Measurements from ENCODE around the gene MKRN2. TPM values are rescaled to one million over a fixed set of nuclear protein-coding genes. Genes with fewer than 3 reads are reported as not detected.

The MKRN2 gene
- total and polyA plus RNA-seq, 2 of the 8 experiments (the other 6 are each of a cell fraction or from before 2014, with no cell fraction given), result 15.3 to 17.6 TPM

- Histone ChIP-seq H2AK5ac (ENCODE audit: low read depth, low read length) (no peak overlapping the region), H3K27ac (ENCODE audit: low read depth, low read length) (no peak overlapping the region), H3K14ac (ENCODE audit: insufficient read length) (no peak overlapping the region), H3K56ac (replicated peaks; ENCODE audit: insufficient read length, low read depth, low read length) (no peak overlapping the region), H3K4me2 (ENCODE audit: insufficient read depth in 1 of 2, low read depth in 2 of 2, low read length in 2 of 2) (no peak overlapping the region), H2AFZ (ENCODE audit: low read length) (no peak overlapping the region), H3K4me1 (replicated peaks in 1 of 4; ENCODE audit: control insufficient read depth in 3 of 4, insufficient read depth in 4 of 4, low read length in 3 of 4) (no peaks in the 10 kb centered on the region), H3K27me3 (replicated peaks in 1 of 4; ENCODE audit: control insufficient read depth in 3 of 4, extremely low read depth in 1 of 4, insufficient read depth in 3 of 4, low read length in 3 of 4) (no peaks in the 10 kb centered on the region), H4K20me1 (replicated peaks in 1 of 2; ENCODE audit: control insufficient read depth in 1 of 2, insufficient read depth in 2 of 2, low read length in 2 of 2) (peaks cover 5 to 6% of the 10 kb centered on the region in 2 experiments), H3K4me3 (ENCODE audit: extremely low read depth in 1 of 4, insufficient read depth in 2 of 4, low read depth in 3 of 4, low read length in 4 of 4) (no peak overlapping the region), H2BK20ac (ENCODE audit: low read length) (no peak overlapping the region), H4K5ac (ENCODE audit: insufficient read length, low read depth, low read length) (no peak overlapping the region), H3K79me2 (ENCODE audit: control insufficient read depth in 1 of 2, insufficient read depth in 2 of 2, low read length in 2 of 2) (no peaks in the 10 kb centered on the region), H3K36me3 (ENCODE audit: control insufficient read depth in 2 of 4, insufficient read depth in 4 of 4, low read length in 3 of 4) (peaks cover 21 to 77% (median 35%) of the 10 kb centered on the region in 4 experiments), H2BK120ac (replicated peaks; ENCODE audit: low read depth, low read length) (no peak overlapping the region), H3K79me1 (ENCODE audit: low read depth, low read length) (no peaks in the 10 kb centered on the region), H2BK15ac (ENCODE audit: low read length) (no peak overlapping the region), H2BK12ac (ENCODE audit: low read depth, low read length) (no peak overlapping the region), H3K4ac (replicated peaks; ENCODE audit: insufficient read length, low read depth, low read length) (no peak overlapping the region), H3K23me2 (ENCODE audit: low read depth, low read length) (no peaks in the 10 kb centered on the region; the same call in 1 of the 2 replicates), H3K18ac (ENCODE audit: extremely low read depth, low read length) (no peak overlapping the region), H4K8ac (ENCODE audit: extremely low read depth, insufficient read depth, low read length) (no peak overlapping the region), H3K9ac (replicated peaks in 1 of 4; ENCODE audit: extremely low read depth in 1 of 4, low read depth in 3 of 4, low read length in 3 of 4) (no peak overlapping the region), H2BK5ac (ENCODE audit: low read depth, low read length) (no peak overlapping the region), H3K9me3 (ENCODE audit: insufficient read depth in 2 of 2, low read depth in 1 of 2, low read length in 1 of 2) (no peaks in the 10 kb centered on the region), H4K91ac (replicated peaks; ENCODE audit: insufficient read length, low read length) (no peak overlapping the region), H3K23ac (ENCODE audit: insufficient read length) (no peak overlapping the region)
- FAIRE-seq (no peak), DNase-seq (ENCODE audit: low read depth in 1 of 2, low spot score in 2 of 2) (no peak)
- CTCF ChIA-PET (ENCODE audit: partially characterized antibody), result no interaction called here
- POLR2A ChIA-PET (ENCODE audit: partially characterized antibody), result interaction anchor here (0.9 kb wide), 1 partner anchor 16 kb away, joined by 3 read pairs; no protein-coding TSS in a partner anchor
- 81% methylated on average over 3 of the region's 3 CpGs; no CpG with 5 or more reads in 1 of the 2 experiments for WGBS, 2 experiments (ENCODE audit: extremely low coverage in 1 of 2, insufficient coverage in 1 of 2, insufficient read length in 1 of 2, insufficient replicate concordance in 2 of 2, low coverage in 1 of 2, low lambda C conversion rate in 2 of 2, missing lambda C conversion rate in 1 of 2)
- TF ChIP-seq TAF1 (IDR thresholded peaks at IDR 0.05; ENCODE audit: low read depth, low read length), result no peak
- TF ChIP-seq RBBP5 (IDR thresholded peaks at IDR 0.05; ENCODE audit: borderline replicate concordance, low read depth, low read length), result no peak
- TF ChIP-seq CTCF (IDR thresholded peaks at IDR 0.05; ENCODE audit: control extremely low read depth in 1 of 3, insufficient read depth in 1 of 3, low read depth in 1 of 3, low read length in 3 of 3), result no peak
- TF ChIP-seq RFX5 (IDR thresholded peaks at IDR 0.05; ENCODE audit: borderline replicate concordance, low read depth, low read length), result no peak
- no peak for TF ChIP-seq ATF2 (IDR thresholded peaks at IDR 0.05; ENCODE audit: low read length)
- TF ChIP-seq CBX8 (IDR thresholded peaks at IDR 0.05; ENCODE audit: borderline replicate concordance, low read depth, low read length), result no peak
- TF ChIP-seq TEAD4 (IDR thresholded peaks at IDR 0.05; ENCODE audit: low read depth, low read length), result no peak
- TF ChIP-seq CREB1 (IDR thresholded peaks at IDR 0.05), result no peak
- no peak for TF ChIP-seq KDM4A (IDR thresholded peaks at IDR 0.05; ENCODE audit: low read depth, low read length, severe bottlenecking)
- no peak for TF ChIP-seq MAFK (IDR thresholded peaks at IDR 0.05; ENCODE audit: low read depth, low read length)
- TF ChIP-seq TCF12 (IDR thresholded peaks at IDR 0.05; ENCODE audit: low read depth, low read length), result no peak
These were observed 23.0 kb downstream of the MKRN2 start for GRCh38 chr3:12579905-12580304.
